ENCODE data around the gene ODF4. TPM values are rescaled to one million over a fixed set of nuclear protein-coding genes. Genes with fewer than 3 reads are reported as not detected.
"Not testable (repeated sequence)": the region's sequence is repeated elsewhere in the genome, so short reads cannot be mapped to it uniquely, and the experiment has no call there.

Gene ODF4
- total and polyA plus RNA-seq, 7 donors = not detected

DNA sequence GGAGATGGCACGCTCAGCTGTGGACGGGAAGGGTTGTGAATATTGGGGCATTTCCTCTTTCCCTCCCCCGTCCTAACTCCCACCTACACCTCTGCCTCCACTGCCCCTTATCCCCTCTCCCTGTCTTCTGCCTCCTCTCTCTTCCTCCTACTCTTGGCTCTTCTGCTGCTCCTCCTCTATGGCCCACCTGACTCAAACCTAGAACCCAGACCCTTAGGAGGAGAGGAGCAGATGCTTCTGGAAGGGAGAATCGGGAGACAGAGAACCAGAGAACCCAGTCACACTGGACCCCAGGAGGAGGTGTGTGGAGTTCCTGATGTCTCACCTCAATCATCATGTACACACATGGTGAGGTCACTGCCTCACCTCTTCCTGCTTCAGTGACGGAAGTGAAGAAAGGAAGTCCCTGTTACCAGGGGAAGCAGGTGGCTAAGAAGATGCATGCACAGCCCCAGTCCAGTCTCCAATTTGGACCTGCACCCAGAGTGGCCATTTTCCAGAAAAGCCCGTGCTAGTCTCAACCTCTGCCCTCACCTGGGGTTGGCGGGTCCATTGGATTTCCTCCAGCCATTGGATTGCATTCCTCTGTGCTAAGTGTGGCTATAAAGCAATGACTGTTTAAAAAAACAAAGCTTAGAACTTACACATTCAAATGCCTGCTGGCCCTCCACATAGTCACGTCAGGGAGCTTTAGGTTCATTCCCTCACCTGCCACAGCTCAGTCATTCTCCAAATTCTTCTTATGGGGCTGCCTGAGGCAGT is 54.0 kb downstream of the ODF4 start:
- ATAC-seq (no peak), DNase-seq (no peak)
- Histone ChIP-seq H3K4me1 (no peaks in the 10 kb centered on the region), H3K4me3 (no peak overlapping the region), H3K9me3 (no peaks in the 10 kb centered on the region), H3K36me3 (ENCODE audit: insufficient read depth in 1 of 2, low read depth in 1 of 2) (no peaks in the 10 kb centered on the region), H3K27ac (no peak overlapping the region), H3K27me3 (ENCODE audit: insufficient read depth in 3 of 3, low read length in 2 of 3) (peaks cover 0 to 45% (median 16%) of the 10 kb centered on the region in 3 donors)
- intact Hi-C loops (cut with DNase I) = no loop called here
- WGBS, 3 donors = 51 to 55% (median 52%) methylated on average over 8 of the region's 8 CpGs
- TF ChIP-seq, protein P1, sequence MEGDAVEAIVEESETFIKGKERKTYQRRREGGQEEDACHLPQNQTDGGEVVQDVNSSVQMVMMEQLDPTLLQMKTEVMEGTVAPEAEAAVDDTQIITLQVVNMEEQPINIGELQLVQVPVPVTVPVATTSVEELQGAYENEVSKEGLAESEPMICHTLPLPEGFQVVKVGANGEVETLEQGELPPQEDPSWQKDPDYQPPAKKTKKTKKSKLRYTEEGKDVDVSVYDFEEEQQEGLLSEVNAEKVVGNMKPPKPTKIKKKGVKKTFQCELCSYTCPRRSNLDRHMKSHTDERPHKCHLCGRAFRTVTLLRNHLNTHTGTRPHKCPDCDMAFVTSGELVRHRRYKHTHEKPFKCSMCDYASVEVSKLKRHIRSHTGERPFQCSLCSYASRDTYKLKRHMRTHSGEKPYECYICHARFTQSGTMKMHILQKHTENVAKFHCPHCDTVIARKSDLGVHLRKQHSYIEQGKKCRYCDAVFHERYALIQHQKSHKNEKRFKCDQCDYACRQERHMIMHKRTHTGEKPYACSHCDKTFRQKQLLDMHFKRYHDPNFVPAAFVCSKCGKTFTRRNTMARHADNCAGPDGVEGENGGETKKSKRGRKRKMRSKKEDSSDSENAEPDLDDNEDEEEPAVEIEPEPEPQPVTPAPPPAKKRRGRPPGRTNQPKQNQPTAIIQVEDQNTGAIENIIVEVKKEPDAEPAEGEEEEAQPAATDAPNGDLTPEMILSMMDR (IDR thresholded peaks at IDR 0.05) = no peak

DNA sequence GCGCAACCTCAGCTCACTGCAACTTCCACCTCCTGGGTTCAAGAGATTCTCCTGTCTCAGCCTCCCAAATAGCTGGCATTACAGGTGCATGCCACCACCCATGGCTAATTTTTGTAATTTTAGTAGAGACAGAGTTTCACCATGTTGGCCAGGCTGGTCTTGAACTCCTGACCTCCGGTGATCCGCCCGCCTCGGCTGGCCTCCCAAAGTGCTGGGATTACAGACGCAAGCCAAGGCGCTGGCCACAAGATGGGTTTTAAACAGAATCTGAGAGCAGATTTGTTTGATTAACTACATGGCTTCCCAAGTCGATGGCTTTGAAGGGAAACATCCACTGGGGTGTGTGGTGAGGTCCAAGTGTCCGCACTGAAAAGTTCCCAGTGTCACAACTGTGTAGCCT is 54.9 kb downstream of the ODF4 start:
- H3K9me3 ChIP-seq; H3K4me3 ChIP-seq; H3K27ac ChIP-seq; DNase-seq; intact Hi-C loops (cut with DNase I); H3K4me1 ChIP-seq; ATAC-seq; H3K36me3 ChIP-seq (ENCODE audit: insufficient read depth in 1 of 2, low read depth in 1 of 2): not testable (repeated sequence)
- 68 to 75% (median 74%) methylated on average over 9 of the region's 9 CpGs for WGBS, 3 donors
- H3K27me3 ChIP-seq (ENCODE audit: insufficient read depth in 3 of 3, low read length in 2 of 3) = peaks cover 0 to 45% (median 16%) of the 10 kb centered on the region in 3 donors

Other genes with a start within 250 kb of the ODF4 start
- gene ALOXE3, start 221.3 kb upstream of the ODF4 start, total RNA-seq = not detected
- under 1 TPM in 1 of 3 donors, not detected in 2; 0.42 TPM for gene ALOXE3, start 221.3 kb upstream of the ODF4 start, polyA plus RNA-seq
- under 1 TPM in 1 of 4 donors, not detected in 3; 0.30 TPM for gene HES7, start 215.7 kb upstream of the ODF4 start, total RNA-seq
- gene HES7, start 215.7 kb upstream of the ODF4 start, polyA plus RNA-seq = under 1 TPM in 1 of 3 donors, not detected in 2; 0.10 TPM
- gene PER1, start 187.4 kb upstream of the ODF4 start, total RNA-seq = 100 to 1,000 TPM in 3 of 4 donors, 10 to 100 TPM in 1; 48.9 to 278 (median 166) TPM
- 100 to 1,000 TPM; 133 to 173 (median 145) TPM for gene PER1, start 187.4 kb upstream of the ODF4 start, polyA plus RNA-seq
- gene VAMP2, start 176.9 kb upstream of the ODF4 start, total RNA-seq = 10 to 100 TPM; 39.7 to 59.2 (median 49.8) TPM
- gene VAMP2, start 176.9 kb upstream of the ODF4 start, polyA plus RNA-seq = 10 to 100 TPM; 33.2 to 49.5 (median 35.2) TPM
- gene TMEM107, start 163.5 kb upstream of the ODF4 start, total RNA-seq = 1 to 10 TPM; 1.2 to 4.7 (median 2.9) TPM
- 1 to 10 TPM; 1.5 to 1.9 (median 1.8) TPM for gene TMEM107, start 163.5 kb upstream of the ODF4 start, polyA plus RNA-seq
- 10 to 100 TPM in 1 of 4 donors, 1 to 10 TPM in 3; 8.8 to 11.2 (median 9.7) TPM for gene BORCS6, start 149.7 kb upstream of the ODF4 start, total RNA-seq
- 10 to 100 TPM; 12.2 to 19.3 (median 13.7) TPM for gene BORCS6, start 149.7 kb upstream of the ODF4 start, polyA plus RNA-seq
- gene AURKB, start 129.3 kb upstream of the ODF4 start, total RNA-seq = 1 to 10 TPM in 1 of 4 donors, not detected in 3; 1.1 TPM
- gene AURKB, start 129.3 kb upstream of the ODF4 start, polyA plus RNA-seq = under 1 TPM in 1 of 3 donors, not detected in 2; 0.39 TPM
- 10 to 100 TPM; 11.0 to 19.6 (median 13.7) TPM for gene CTC1, start 91.8 kb upstream of the ODF4 start, total RNA-seq
- gene CTC1, start 91.8 kb upstream of the ODF4 start, polyA plus RNA-seq = 1 to 10 TPM; 2.7 to 6.3 (median 4.6) TPM
- 10 to 100 TPM; 10.7 to 15.6 (median 13.3) TPM for gene PFAS, start 90.6 kb upstream of the ODF4 start, total RNA-seq
- gene PFAS, start 90.6 kb upstream of the ODF4 start, polyA plus RNA-seq = 10 to 100 TPM in 1 of 3 donors, 1 to 10 TPM in 2; 4.9 to 10.0 (median 7.5) TPM
- 10 to 100 TPM in 3 of 4 donors, 1 to 10 TPM in 1; 9.0 to 16.3 (median 11.7) TPM for gene RANGRF, start 51.2 kb upstream of the ODF4 start, total RNA-seq
- gene RANGRF, start 51.2 kb upstream of the ODF4 start, polyA plus RNA-seq = 10 to 100 TPM; 17.8 to 24.3 (median 22.1) TPM
- gene SLC25A35, start 44.4 kb upstream of the ODF4 start, total RNA-seq = 1 to 10 TPM in 3 of 4 donors, under 1 TPM in 1; 0.69 to 2.5 (median 1.5) TPM
- 1 to 10 TPM in 2 of 3 donors, under 1 TPM in 1; 0.82 to 4.2 (median 1.1) TPM for gene SLC25A35, start 44.4 kb upstream of the ODF4 start, polyA plus RNA-seq
- 10 to 100 TPM in 2 of 4 donors, 1 to 10 TPM in 2; 6.2 to 13.6 (median 10.7) TPM for gene ARHGEF15, start 29.6 kb upstream of the ODF4 start, total RNA-seq
- 10 to 100 TPM in 1 of 3 donors, 1 to 10 TPM in 2; 4.9 to 14.5 (median 5.4) TPM for gene ARHGEF15, start 29.6 kb upstream of the ODF4 start, polyA plus RNA-seq
- gene RPL26, start 43.4 kb downstream of the ODF4 start, total RNA-seq = 1,000 to 10,000 TPM in 3 of 4 donors, 100 to 1,000 TPM in 1; 994 to 1,548 (median 1,386) TPM
- 1,000 to 10,000 TPM; 2,500 to 4,614 (median 2,501) TPM for gene RPL26, start 43.4 kb downstream of the ODF4 start, polyA plus RNA-seq
- not detected for gene RNF222, start 58.0 kb downstream of the ODF4 start, total RNA-seq
- gene RNF222, start 58.0 kb downstream of the ODF4 start, polyA plus RNA-seq = not detected
- gene NDEL1, start 96.0 kb downstream of the ODF4 start, total RNA-seq = 10 to 100 TPM; 24.6 to 54.8 (median 44.7) TPM
- gene NDEL1, start 96.0 kb downstream of the ODF4 start, polyA plus RNA-seq = 10 to 100 TPM; 34.2 to 79.2 (median 37.6) TPM

Measured in psoas muscle (tissue), 8 donors.